Measurements from ENCODE around the gene BMPR1A. TPM values are rescaled to one million over a fixed set of nuclear protein-coding genes. Genes with fewer than 3 reads are reported as not detected.
A peak's percentile ranks its signal among the peaks of the same experiment; 100 is the strongest.

The BMPR1A gene
- total RNA-seq, 1 experiment from 2014 or later: 24.3 TPM

GRCh38 chr10:86962136-86962980, 205.9 kb downstream of the BMPR1A start:
- no peaks in the 10 kb centered on the region for H3K9me3 ChIP-seq (ENCODE audit: insufficient read depth, low read depth)
- no peak overlapping the region for H2AFZ ChIP-seq
- DNase-seq: no peak
- peak overlapping the region; percentile 87; the same call in 1 of the 2 replicates for H3K4me2 ChIP-seq
- intact Hi-C loops (cut with micrococcal nuclease; ENCODE audit: unreplicated experiment): loop anchor here (5.0 kb wide), 1 partner anchor 250 kb away; no protein-coding TSS in a partner anchor
- H3F3A ChIP-seq (ENCODE audit: insufficient read depth, low read depth): peaks cover 11% of the 10 kb centered on the region
- ChIA-PET POLR2A (ENCODE audit: unreplicated experiment) (interaction anchor here (0.5 kb wide), 2 partner anchors 11 to 84 kb away, joined by 3 to 13 read pairs; no protein-coding TSS in a partner anchor), CTCF (no interaction called here)
- peak overlapping the region; percentile 80; the same call in 1 of the 2 replicates for H3K27ac ChIP-seq
- no peaks in the 10 kb centered on the region for H3K9me2 ChIP-seq (ENCODE audit: insufficient read depth)
- no TSS peak for BruUV-seq (replicated peaks)
- peaks cover 57% of the 10 kb centered on the region for H3K4me1 ChIP-seq (replicated peaks; ENCODE audit: insufficient read depth)
- H3K36me3 ChIP-seq (ENCODE audit: low read depth): no peaks in the 10 kb centered on the region
- H3K27me3 ChIP-seq (ENCODE audit: insufficient read depth, low read depth): no peaks in the 10 kb centered on the region
- TF ChIP-seq, protein P1, sequence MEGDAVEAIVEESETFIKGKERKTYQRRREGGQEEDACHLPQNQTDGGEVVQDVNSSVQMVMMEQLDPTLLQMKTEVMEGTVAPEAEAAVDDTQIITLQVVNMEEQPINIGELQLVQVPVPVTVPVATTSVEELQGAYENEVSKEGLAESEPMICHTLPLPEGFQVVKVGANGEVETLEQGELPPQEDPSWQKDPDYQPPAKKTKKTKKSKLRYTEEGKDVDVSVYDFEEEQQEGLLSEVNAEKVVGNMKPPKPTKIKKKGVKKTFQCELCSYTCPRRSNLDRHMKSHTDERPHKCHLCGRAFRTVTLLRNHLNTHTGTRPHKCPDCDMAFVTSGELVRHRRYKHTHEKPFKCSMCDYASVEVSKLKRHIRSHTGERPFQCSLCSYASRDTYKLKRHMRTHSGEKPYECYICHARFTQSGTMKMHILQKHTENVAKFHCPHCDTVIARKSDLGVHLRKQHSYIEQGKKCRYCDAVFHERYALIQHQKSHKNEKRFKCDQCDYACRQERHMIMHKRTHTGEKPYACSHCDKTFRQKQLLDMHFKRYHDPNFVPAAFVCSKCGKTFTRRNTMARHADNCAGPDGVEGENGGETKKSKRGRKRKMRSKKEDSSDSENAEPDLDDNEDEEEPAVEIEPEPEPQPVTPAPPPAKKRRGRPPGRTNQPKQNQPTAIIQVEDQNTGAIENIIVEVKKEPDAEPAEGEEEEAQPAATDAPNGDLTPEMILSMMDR (conservative IDR thresholded peaks at IDR 0.05): no peak
- TF ChIP-seq EZH2 (IDR thresholded peaks at IDR 0.05; ENCODE audit: low read depth): no peak
- H3K4me3 ChIP-seq: no peak overlapping the region
- no peaks in the 10 kb centered on the region for H4K20me1 ChIP-seq (ENCODE audit: insufficient read depth)
- no peaks in the 10 kb centered on the region for H3K79me2 ChIP-seq (ENCODE audit: low read depth)

GRCh38 chr10:86962981-86963310, 206.5 kb downstream of the BMPR1A start:
- peaks cover 5% of the 10 kb centered on the region; the same call in 1 of the 2 replicates for H3K79me2 ChIP-seq (ENCODE audit: low read depth)
- ChIA-PET POLR2A (ENCODE audit: unreplicated experiment) (interaction anchor here (0.7 kb wide), 1 partner anchor 281 kb away, joined by 4 read pairs; no protein-coding TSS in a partner anchor), CTCF (no interaction called here)
- H3K9me3 ChIP-seq (ENCODE audit: insufficient read depth, low read depth): no peaks in the 10 kb centered on the region
- no peak overlapping the region for H3K4me2 ChIP-seq
- H3K27me3 ChIP-seq (ENCODE audit: insufficient read depth, low read depth): no peaks in the 10 kb centered on the region
- no peaks in the 10 kb centered on the region for H3K36me3 ChIP-seq (ENCODE audit: low read depth)
- peaks cover 14% of the 10 kb centered on the region for H3F3A ChIP-seq (ENCODE audit: insufficient read depth, low read depth)
- no peaks in the 10 kb centered on the region for H4K20me1 ChIP-seq (ENCODE audit: insufficient read depth)
- intact Hi-C loops (cut with micrococcal nuclease; ENCODE audit: unreplicated experiment): loop anchor here (5.0 kb wide), 1 partner anchor 251 kb away; no protein-coding TSS in a partner anchor
- no peak overlapping the region for H3K4me3 ChIP-seq
- H3K9me2 ChIP-seq (ENCODE audit: insufficient read depth): no peaks in the 10 kb centered on the region
- TF ChIP-seq, protein P1 (conservative IDR thresholded peaks at IDR 0.05): no peak
- TF ChIP-seq EZH2 (IDR thresholded peaks at IDR 0.05; ENCODE audit: low read depth): no peak
- BruUV-seq (replicated peaks): no TSS peak
- peaks cover 60% of the 10 kb centered on the region for H3K4me1 ChIP-seq (replicated peaks; ENCODE audit: insufficient read depth)
- DNase-seq: no peak
- H3K27ac ChIP-seq: no peak overlapping the region
- H2AFZ ChIP-seq: no peak overlapping the region

DNA sequence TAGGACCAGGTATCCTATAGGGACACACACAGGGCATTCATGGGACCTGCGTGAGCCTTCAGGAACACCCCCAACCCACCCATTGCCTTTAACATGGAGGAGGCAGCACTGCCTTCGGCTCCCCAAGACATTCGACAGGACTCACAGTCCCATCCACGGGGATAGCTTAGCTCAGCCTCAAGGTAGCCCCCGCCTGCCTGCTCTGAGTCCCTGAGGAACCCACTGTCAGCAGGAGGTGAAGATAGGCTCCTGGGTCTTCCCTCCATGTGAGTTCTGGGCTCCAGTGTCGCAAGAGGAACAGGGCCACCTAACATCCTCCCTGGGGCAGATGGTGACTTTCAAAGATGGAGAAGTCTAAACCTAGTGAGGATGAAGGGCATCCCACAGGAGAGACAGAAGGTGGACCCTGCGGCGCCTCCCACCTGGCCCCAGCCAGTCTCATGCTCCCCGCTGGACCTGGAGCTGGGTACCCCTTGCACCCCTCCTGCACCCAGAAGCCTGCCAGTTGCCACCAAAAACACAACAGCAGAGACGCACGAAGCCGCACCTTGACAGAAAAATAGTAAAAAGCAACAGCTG, 207.0 kb downstream of the BMPR1A start:
- no peak overlapping the region for H3K4me3 ChIP-seq
- no peak overlapping the region for H3K4me2 ChIP-seq
- intact Hi-C loops (cut with micrococcal nuclease; ENCODE audit: unreplicated experiment): loop anchor here (5.0 kb wide), 1 partner anchor 251 kb away; no protein-coding TSS in a partner anchor
- ChIA-PET POLR2A (ENCODE audit: unreplicated experiment) (interaction anchor here (0.7 to 0.8 kb wide), 2 partner anchors 23 to 281 kb away, joined by 4 read pairs; no protein-coding TSS in a partner anchor), CTCF (no interaction called here)
- H3F3A ChIP-seq (ENCODE audit: insufficient read depth, low read depth): peaks cover 14% of the 10 kb centered on the region
- H2AFZ ChIP-seq: no peak overlapping the region
- no peak for DNase-seq
- H3K9me2 ChIP-seq (ENCODE audit: insufficient read depth): no peaks in the 10 kb centered on the region
- no peaks in the 10 kb centered on the region for H4K20me1 ChIP-seq (ENCODE audit: insufficient read depth)
- H3K27ac ChIP-seq: no peak overlapping the region
- no peaks in the 10 kb centered on the region for H3K27me3 ChIP-seq (ENCODE audit: insufficient read depth, low read depth)
- no TSS peak for BruUV-seq (replicated peaks)
- H3K79me2 ChIP-seq (ENCODE audit: low read depth): peaks cover 8% of the 10 kb centered on the region
- no peaks in the 10 kb centered on the region for H3K9me3 ChIP-seq (ENCODE audit: insufficient read depth, low read depth)
- H3K4me1 ChIP-seq (replicated peaks; ENCODE audit: insufficient read depth): peaks cover 56% of the 10 kb centered on the region
- TF ChIP-seq, protein P1 (conservative IDR thresholded peaks at IDR 0.05): no peak
- no peak for TF ChIP-seq EZH2 (IDR thresholded peaks at IDR 0.05; ENCODE audit: low read depth)
- no peaks in the 10 kb centered on the region for H3K36me3 ChIP-seq (ENCODE audit: low read depth)

Measured in PC-9 (cell line).